GM19468 (cell line): ENCODE data around the gene COLEC11.
"Not testable (repeated sequence)": the region's sequence is repeated elsewhere in the genome, so short reads cannot be mapped to it uniquely, and the experiment has no call there.

ENCODE experiments used
- ATAC-seq: cut with Tn5 transposase; IDR thresholded peaks from one replicate; pipeline ENCODE4 v1.9.1; 2021; ENCODE audit warnings: mild to moderate bottlenecking, moderate library complexity, moderate number of reproducible peaks; ENCODE audit not compliant: unreplicated experiment; ENCODE audit errors: extremely low read depth

Gene COLEC11

DNA sequence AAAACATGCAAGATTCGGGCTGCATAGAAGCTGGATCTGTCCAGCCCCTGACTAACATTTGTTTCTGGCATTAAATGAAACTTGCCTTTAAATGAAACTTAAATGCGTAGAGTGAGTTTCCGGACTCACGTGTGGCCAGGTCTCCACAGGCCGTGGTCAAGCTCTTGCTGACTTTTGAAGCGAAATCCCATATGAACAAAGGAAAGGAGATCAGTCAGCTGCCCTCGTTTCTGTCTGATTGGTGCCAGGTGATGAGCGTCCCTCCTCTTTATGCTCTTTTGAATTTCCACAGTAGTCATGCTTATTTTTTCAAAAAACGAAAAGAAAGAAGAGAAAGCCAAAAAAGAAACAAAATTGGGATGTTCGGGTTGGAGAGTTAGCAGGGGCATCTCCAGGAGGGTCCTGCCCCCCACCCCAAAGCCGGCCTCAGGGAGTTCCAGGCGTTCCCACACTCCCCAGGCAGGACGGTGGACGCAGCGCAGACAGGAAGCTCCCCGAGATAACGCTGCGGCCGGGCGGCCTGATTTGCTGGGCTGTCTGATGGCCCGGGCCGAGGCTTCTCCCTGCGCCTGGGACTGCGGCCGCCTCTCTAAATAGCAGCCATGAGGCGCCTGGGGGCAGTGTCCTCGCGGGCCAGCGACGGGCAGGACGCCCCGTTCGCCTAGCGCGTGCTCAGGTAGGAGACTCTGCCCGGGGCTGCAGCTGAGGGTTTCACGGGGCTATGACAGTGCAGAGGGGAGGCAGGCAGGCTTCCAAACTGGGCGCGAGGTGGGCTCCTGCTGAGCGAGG lies at the start of gene COLEC11:
Gene COLEC11, plus strand, starts transcription at position 620 of the 789 bp plus-strand sequence. CDS start 9,229 bp downstream, outside the sequence.
- ATAC-seq: no peak

DNA sequence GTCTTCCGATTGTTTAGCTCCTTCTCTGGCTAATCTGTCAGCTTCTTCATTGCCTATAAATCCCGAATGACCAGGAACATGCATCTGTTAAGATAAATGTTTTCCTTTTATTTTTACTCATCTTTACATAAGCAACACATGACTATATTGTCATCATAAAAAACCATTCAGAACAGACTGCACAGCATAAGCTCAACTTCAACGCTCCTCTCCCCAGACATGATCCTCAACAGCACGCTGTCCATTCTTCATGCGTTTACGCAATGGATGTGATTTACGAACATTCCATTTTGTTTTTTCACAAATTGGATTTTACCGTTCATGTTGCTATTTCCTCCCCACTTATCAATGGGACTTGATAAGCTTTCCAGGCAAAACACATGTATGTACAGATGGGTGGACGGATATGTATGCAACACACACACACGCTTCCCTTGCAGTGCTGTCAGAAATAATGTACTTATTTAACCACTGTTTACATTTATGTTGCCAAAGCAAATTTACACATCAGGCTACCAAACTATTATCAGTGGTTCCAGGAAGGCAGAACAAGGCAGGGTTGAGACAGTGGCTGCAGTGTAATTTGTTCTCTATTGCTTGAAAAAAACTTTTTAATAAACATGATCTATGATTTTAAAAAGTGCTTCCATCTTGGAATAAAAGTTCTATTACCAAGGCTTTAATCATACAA lies 49.0 kb upstream of the COLEC11 start:
- no peak for ATAC-seq

DNA sequence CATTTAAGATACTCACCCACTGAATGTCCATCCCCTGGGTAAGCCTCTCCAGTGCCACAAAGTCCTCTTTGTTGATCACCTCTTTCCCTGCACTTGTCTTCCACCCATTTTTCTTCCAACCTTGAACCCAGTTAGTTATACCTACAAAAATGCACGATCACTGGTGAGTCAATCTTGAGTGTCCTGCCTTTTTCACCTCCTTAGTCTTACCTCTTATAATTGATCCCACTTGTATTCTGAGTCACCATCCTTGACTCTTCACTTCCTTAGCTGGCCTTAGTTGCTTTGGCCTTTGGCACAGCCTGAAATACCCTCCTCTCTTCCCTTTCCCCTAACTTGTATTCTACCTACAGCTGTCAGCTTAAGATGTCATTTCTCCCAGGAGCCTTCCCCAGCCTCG lies 47.0 kb upstream of the COLEC11 start:
- ATAC-seq: no peak

DNA sequence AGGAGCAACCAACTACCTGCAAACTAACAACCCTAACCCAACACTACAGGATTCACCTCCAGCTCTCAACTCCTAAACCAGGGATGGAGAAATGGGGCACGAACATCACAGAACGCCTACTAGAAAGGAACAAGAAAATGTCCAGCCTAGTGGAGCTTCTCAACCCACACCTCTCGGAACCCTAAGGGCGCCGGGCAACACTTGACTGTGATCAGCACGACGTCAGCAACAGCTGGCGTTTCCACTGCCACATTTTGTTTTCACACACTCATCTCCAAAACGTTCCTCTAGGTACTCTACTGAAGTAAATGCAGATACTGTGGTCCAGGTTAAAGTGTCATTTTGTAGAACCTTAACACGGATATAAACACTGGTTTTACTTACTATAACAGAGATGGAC lies 41.0 kb upstream of the COLEC11 start:
- no peak for ATAC-seq

DNA sequence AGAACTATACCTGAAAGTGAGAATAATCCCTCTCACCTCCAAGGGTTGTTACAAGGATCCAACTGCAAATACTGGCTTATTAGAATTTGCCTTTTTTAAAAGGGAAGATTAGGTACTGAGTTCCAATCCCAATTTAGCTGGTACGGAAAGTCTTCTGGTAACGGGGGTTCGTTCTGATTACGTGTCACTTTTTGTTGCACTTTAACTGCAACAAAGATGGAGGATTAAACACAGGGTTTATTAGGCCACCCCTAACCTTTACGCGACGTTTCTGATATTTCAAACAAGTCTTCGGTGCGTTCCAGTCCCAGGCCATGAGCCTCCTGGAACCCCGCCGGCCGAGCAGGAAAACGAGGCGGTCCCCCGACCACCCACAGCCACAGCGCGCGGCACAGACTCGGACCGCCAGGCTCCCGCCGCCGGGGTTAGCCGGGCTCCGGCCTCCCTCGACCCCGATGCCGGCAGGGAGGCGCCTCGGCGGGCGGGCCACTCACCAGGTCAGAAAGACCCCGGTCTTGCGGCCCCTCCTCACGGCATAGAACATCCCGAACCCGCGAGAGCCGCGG lies 37.2 kb upstream of the COLEC11 start:
- peak; percentile 3 for ATAC-seq

DNA sequence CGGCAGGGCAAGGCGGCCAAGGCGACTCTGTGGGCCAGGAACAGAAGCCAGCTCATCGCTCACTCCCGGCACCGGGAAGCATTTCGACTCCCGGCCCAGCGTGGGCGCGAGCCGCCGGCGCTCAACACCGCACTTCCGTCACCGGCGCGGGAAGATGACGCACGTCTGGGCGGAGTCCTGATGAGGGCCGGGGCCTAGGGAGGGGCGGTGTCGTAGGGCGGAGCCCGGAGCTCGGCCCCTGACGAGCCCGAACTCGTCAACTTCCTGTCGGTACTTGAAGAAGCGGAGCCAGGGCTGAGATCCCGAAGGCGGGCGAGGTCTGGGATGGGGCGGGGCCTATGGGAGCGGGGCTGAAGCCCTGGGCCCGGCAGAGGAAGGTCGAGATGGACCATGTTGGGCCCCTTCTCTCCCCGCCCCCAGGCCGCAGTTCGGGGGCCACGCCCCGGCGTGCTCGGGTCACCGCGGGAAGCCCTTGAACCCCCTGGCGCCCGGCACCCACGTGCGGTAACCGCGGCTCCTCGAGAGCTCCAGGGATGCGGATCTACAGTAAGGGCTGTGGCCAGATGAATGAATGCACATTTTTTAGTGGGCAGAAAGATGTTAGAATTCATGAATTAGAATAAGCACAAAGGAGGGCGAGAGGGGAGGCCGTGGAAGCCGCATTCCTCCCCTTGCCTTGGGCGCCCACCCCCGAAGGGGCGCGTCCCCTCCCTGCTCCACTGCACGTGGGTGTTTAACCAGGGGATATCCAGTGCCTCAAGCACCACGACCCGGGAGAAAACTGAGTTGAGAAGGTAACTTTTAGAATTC lies 36.5 kb upstream of the COLEC11 start, which contains the start of gene RNASEH1:
Gene RNASEH1, minus strand, starts transcription at position 129 of the 810 bp plus-strand sequence. Its CDS starts 73 bp downstream, at position 56.
- ATAC-seq: peak; percentile 95

DNA sequence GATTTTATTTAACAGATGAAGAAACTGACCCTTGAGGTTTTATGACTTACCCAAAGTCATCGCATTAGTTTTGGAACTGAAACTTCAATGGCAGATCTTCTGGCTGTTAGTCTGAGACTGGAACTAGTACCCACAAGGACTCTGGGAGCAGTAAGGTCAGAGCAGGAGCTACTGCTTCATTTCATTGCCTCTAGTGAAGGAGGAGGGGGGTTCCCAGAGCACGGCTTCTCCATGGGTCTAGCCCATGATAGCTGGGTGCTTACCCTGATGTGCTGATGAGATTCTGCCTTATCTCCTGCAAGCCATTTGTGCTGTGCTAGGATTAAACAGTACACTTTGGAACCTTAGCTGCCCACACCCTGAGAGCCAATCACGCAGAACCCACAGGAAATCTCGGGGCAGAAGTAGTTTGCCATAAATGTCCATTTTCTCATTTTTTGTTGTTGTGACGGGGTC lies 31.4 kb upstream of the COLEC11 start:
- ATAC-seq: peak; percentile 37

DNA sequence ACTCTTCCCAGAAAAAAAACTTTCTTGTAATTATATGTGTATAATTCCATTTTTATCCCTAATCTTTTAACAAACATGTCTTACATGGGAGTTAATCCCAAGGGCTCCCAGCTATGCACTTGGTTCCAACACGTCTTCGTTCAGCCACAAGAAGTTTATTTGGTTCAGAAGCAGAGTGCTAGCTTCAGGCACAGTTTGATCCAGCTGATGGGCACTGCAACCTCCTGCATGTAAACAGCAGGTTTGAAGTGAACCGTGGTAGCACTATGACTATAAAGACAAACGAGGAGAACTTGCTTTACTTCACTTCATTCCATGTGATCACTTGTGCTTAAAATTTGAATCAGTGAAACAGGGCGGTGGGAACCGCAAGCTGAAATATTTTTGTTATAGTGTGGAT lies 29.8 kb upstream of the COLEC11 start:
- no peak for ATAC-seq

DNA sequence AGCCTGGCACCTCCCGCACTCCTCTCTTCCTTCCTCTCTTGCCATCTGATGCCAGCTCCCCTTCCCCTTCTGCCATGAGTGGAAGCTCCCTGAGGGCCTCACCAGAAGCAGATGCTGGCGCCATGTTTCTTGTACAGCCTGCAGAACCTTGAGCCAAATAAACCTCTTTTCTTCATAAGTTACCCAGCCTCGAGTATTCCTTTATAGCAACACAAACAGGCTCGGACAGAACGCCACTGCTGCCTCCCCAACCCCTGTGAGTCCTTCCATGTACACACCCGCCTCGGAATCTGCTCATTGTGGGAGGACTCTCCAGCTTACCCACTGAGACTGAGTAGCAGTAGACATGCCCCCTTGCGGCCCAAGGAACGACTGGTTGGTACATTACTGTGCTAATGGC lies 28.1 kb upstream of the COLEC11 start:
- ATAC-seq: no peak

DNA sequence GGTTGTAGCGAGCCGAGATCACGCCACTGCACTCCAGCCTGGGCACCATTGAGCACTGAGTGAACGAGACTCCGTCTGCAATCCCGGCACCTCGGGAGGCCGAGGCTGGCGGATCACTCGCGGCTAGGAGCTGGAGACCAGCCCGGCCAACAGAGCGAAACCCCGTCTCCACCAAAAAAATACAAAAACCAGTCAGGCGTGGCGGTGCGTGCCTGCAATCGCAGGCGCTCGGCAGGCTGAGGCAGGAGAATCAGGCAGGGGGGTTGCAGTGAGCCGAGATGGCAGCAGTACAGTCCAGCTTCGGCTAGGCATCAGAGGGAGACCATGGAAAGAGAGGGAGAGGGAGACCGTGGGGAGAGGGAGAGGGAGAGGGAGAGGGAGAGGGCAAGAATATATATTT lies 25.3 kb upstream of the COLEC11 start:
- ATAC-seq: not testable (repeated sequence)

DNA sequence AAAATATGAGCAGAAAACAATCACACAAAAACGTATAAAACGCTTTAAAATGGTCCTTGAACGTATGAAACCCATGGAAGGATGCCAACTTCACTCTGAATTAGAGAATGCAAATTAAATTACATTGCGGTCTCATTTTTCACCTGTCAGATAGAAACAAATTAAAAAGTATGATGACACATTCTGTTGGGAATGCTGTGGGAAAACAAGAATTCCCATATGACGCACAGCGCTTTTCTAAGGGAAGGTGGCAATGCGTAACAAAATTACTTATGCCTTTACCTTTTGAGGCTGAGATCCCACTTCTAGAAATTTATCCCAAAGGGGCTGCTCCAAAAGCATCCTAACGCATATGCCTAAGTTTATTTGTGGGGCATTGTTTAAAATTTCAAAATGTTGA lies 23.6 kb upstream of the COLEC11 start:
- no peak for ATAC-seq

DNA sequence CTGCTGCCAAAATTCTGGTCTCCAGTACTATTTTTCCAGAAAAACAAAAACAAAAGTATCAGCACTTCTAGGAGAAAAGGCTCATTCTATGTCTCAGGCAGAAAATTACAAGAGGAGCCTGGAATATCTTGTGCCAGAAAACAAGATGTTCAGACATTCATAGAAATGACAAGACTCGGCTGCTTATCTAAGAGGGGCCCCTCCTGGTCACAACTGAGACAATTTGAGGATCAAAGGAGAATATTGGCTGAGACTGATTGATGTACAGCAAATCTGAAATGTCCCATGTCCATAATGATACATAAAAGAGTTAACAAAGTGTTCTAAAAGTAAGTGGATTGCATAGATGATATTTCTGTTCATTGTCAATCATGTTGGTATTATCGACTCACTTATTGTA lies 22.3 kb upstream of the COLEC11 start:
- no peak for ATAC-seq

DNA sequence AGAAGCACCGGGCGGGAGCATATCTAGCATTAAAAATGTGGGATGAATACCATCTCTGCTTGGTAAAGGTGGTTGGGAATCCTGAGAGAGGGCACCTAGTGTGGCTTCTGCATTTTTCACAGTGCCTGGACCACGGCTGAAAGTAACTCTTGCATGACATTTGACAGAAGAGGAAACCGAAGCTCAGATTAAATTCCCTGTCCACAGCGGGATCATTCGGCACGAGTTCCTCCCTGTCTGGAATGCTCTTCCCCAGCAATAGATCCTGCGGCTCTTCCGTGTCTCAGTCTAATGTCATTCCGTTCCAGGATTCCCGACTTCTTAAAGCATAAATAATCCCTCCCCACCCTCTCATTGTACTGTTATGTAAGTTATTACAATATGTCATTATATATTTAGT lies 20.8 kb upstream of the COLEC11 start:
- ATAC-seq: no peak

DNA sequence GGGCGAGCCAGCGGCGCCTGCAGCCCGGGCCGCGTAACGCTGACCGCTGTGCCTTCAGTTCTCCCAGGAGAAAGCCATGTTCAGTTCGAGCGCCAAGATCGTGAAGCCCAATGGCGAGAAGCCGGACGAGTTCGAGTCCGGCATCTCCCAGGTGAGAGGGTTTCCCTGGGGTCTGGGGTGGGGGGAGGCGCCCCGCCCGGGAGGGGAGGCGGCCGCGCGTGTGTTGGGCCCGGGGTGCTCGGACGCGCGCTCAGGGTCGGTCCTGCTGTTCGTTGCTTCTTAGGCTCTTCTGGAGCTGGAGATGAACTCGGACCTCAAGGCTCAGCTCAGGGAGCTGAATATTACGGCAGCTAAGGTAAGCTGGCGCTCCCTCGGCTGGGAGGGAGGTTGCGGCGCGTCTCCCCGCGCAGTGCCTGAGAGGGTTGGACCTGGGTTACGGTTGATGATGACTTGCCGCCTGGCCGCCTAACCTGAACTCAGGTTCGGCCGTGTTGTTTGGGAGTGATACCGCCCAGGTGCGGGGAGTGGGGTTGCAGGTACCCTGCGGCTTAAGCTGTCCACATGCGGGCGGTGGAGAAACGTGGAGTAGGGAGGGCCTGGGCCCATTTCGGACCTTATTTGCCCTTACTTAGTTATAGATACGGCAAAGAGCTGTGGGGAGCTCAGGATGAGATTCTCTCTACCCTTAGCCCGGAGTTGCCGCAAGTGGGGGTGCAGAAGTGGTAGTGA lies 19.2 kb upstream of the COLEC11 start:
- no peak for ATAC-seq

DNA sequence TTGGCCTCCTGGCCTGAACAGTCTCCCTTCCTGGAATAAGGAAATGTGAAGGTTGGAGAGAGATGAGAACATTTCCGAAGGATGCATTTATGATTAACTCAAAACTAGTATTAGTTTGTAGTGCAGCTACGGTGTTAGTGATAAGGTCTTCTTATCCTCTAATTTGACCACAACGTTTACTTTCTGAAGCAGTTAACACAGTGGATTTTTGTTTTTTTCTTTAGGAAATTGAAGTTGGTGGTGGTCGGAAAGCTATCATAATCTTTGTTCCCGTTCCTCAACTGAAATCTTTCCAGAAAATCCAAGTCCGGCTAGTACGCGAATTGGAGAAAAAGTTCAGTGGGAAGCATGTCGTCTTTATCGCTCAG lies 18.7 kb upstream of the COLEC11 start:
- not testable (repeated sequence) for ATAC-seq

DNA sequence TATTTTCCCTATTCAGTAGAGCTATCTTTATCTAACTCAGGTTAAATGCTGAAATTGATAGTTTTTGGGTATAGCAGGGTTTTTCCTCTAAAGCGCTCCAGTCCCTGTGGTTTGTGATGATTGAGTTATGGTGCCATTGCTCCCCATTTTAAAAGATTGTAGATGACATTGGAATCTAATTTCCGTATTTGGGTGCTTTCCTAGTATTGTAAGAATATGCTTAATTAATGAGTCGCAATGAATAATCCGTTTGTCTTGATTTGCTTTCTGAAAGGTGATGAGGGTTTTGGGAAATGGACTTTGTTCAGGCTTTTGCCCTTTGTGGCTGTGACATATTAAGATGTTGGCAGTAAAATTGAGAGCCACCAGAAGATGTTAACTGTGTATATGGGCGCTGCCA lies 15.9 kb upstream of the COLEC11 start:
- ATAC-seq: no peak

DNA sequence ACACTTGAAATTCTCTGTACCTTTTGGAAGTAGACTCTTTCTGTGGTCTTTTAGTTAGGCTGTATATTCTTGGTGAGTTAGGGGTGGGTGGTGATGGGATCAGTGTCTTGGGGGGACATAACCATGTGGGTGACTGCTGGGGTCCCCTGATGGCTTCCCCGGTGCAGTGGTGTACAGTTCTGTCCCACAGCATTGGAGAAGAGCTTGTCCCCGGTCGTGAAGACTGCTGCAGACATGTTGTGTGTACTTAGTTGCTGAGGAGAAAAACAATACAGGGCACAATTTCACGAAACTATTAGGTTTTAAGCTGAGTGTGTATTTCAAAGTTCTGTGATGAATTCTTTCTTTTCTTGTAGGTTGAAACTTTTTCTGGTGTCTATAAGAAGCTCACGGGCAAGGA lies 14.5 kb upstream of the COLEC11 start:
- no peak for ATAC-seq

DNA sequence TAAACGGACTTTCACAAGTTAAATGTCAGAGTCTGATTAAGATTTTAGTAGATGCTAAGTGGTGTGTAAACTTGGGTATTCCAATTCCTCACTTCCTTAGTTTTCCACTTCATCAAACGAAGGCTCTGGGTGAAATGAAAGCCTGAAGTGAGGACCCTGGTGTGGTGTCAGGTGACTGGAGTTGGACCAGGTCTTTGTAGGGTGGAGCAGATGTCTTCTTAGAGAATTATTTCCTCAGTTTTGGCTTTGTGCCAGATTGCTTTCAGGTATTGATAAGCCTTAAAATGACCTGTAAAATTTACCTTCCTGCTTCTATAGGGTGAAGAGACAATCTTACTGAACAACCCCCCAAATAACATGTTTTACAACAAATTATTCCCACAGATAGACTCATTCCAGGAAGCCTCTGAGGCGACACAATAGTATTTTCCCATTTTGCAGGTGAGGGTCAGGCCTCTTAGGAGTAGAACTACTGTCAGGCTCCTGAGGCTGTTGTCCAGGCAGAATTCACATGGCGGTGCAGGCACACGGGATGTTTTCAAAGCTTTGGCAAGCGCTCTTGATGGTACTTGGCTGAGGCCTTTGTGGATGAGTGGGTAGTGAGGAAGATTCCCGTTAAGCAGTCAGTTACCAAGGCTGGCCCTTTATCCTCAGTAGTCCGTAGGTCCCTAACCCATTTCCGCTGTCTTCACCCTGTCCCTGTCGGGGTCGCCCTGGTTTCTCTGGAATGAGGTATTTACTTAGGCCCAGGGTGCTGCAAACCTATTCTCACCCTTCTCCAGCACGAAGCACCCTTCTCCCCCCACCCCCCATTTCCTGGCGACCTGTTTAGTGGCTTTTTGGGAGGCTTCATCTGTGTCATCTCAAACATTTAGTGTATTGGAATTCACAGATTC lies 13.3 kb upstream of the COLEC11 start:
- no peak for ATAC-seq

DNA sequence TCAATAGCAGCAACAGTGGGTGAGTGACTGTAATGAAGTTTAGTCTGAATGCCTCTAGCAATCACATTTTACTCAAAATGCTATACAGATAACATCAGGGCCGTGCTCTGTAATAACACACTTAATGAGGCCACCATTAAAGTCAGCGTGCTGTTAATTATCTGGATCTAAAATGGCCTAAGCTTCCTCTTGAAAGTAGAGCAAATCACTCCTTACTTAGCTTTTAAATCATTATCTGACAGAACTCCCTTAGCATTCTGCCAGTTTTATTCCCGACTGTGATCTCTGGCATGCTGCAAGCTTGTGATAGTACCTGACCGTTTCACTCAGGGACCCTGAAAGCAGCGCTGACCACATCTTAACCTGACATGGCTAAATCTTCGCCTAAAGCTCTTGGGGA lies 10.8 kb upstream of the COLEC11 start:
- no peak for ATAC-seq
